GM12875 (cell line): ENCODE results near the gene PHF10.
"Not testable (repeated sequence)": the region's sequence is repeated elsewhere in the genome, so short reads cannot be mapped to it uniquely, and the experiment has no call there.

Experiments used
- H3K4me3 ChIP-seq: one replicate; pipeline ENCODE4 v1.5.1; 2011; ENCODE audit warnings: low read depth, low read length, control low read depth
- TF ChIP-seq, protein P1 (sequence below): IDR thresholded peaks from 2 replicates; pipeline ENCODE4 v1.5.1; 2011; ENCODE audit warnings: low read depth, mild to moderate bottlenecking, control low read depth, inconsistent platforms, low read length, moderate library complexity, borderline replicate concordance; ENCODE audit not compliant: insufficient read depth

Gene PHF10

DNA sequence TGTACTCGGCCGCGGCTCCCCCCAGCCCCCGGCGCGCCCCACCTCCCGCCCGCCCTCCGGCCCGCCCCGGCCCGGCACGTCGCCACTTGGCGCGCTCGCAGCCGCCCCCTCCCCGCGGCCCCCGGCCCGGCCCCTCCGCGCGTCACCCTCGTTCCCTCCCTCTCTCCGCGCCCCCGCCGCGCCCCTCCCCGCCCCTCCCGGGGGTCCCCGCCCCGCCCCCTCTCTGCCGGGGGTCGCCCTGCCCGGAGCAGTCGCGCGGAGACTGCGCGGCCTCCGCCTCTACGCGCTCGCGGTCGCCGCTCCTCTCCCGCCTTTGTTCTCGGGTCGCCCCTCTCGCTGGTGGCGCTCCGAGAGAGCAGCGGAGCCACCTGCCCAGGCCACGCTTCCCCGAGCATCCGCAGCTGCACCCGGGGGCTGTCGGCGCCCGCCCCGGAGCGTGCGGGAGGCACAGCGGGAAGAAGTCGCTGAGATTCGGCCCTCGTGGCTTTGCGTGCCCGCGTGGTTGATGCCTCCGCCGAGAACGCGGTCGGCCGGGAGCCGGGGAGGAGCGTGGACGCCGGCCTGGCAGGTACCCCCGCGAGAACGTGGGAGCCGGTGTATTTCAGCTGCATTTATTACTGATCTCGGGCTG, at the start of gene PHF10:
Gene PHF10 (minus strand): TSS at position 7 of the 631 bp plus-strand sequence. CDS start 569 bp downstream, outside the sequence.
- H3K4me3 ChIP-seq: peak within 1 kb of the TSS; percentile 50
- TF ChIP-seq, protein P1, sequence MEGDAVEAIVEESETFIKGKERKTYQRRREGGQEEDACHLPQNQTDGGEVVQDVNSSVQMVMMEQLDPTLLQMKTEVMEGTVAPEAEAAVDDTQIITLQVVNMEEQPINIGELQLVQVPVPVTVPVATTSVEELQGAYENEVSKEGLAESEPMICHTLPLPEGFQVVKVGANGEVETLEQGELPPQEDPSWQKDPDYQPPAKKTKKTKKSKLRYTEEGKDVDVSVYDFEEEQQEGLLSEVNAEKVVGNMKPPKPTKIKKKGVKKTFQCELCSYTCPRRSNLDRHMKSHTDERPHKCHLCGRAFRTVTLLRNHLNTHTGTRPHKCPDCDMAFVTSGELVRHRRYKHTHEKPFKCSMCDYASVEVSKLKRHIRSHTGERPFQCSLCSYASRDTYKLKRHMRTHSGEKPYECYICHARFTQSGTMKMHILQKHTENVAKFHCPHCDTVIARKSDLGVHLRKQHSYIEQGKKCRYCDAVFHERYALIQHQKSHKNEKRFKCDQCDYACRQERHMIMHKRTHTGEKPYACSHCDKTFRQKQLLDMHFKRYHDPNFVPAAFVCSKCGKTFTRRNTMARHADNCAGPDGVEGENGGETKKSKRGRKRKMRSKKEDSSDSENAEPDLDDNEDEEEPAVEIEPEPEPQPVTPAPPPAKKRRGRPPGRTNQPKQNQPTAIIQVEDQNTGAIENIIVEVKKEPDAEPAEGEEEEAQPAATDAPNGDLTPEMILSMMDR: no peak

DNA sequence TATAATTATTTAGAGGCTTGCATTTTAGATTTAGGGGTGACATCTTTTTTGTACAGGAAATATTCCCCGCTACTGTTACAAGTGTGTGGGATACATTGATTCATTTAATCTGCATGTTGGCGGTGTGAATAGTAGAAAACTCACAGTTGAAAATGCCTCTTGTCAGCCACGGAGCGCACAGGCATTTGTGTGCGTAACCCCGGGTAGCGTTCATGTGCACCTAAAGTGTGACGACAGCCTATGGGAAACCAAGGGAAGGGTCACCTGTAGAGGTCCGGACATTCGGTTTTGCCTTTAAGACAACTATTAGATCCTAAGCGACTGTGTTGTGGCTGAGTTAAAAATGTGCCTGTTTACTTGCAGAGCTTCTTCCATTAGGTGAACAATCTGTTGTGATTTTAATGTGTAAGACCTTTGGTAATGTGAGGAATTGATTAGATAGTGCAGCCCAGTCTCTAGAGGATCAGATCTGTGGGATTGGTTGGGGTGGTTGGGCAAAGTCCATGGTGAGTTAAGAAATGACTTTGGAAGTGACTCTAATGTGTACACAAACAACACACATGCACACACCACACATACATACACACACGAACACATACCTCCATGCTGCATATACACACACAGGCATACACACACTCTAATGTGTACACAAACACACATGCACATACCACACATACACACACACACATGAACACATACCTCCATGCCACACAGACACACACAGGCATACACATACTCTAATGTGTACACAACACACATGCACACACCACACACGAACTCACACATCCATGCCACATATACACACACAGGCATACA, 42.8 kb upstream of the PHF10 start:
- TF ChIP-seq, protein P1: no peak
- H3K4me3 ChIP-seq: no peak overlapping the region

DNA sequence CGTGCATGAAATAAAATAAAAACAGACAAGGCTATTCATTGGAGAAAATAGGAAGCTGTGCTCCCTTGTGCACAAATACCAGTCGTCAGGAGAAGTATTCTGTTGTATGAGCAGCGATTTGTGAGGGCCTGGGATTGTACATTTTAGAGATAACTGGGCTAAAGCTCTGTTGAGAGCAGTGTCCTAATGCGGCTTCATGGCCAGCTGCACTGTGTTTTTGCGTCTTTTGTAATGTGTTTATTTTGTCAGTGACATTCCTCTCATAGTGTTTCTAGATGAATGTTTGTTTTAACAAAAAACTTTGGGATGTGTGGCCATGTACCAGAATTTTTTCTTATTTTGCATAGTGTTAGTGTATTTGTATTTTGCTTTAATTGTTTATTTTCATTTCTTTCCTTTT, 41.9 kb upstream of the PHF10 start:
- H3K4me3 ChIP-seq: no peak overlapping the region
- TF ChIP-seq, protein P1: no peak

DNA sequence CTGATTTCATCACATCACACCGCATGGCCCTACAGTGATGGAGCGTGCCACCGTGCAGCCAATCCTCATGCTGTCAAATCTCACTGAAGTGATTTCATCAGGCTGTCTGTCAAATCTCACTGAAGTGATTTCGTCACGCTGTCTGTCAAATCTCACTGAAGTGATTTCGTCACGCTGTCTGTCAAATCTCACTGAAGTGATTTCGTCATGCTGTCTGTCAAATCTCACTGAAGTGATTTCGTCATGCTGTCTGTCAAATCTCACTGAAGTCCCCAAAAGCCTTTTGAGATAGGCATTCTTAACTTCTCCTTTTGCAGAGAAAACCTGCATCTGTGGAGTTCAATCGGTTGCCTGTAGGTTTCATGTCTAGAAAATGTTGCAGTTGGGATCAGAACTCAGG, 41.5 kb upstream of the PHF10 start:
- H3K4me3 ChIP-seq: not testable (repeated sequence)

DNA sequence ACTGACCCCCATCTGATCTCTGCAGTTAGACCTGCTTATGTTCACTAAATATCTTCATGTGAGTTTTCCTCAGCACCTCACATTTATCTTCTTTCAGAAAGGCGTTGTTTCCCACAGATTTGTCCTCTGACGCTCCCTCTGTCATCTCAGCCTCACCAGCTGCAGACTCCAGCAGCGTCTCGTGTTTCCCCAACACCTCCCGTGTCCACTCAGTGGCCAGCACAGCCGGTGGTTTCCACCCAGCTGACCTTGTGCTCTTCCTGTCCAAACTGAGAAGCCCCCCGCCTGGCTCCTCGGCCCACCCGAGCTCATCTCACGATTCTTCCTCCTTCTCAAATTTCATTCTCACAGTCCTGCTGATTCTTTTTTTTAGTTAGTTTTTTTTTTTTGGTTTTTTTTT, 39.6 kb upstream of the PHF10 start:
- no peak overlapping the region for H3K4me3 ChIP-seq
- TF ChIP-seq, protein P1: no peak

DNA sequence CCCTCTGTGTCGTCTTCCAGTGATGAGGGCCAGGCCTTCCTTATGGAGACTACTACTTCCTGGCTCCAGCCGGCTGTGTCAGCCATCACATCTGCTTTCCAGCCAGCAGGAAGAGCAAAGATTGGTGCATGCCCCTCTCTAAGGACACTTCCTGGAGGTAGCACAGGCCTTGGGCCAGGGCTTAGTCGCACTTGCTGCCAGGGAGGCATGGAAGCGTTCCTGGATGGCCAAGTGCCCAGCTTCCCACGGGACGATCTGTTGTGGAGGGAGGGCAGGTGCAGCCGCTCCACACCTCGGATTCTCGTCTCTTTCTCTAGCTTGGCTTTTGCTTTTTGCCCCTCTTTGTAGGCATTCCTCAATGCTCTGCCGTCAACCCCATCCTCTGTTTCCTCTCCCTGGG, 39.0 kb upstream of the PHF10 start:
- TF ChIP-seq, protein P1: no peak
- no peak overlapping the region for H3K4me3 ChIP-seq

DNA sequence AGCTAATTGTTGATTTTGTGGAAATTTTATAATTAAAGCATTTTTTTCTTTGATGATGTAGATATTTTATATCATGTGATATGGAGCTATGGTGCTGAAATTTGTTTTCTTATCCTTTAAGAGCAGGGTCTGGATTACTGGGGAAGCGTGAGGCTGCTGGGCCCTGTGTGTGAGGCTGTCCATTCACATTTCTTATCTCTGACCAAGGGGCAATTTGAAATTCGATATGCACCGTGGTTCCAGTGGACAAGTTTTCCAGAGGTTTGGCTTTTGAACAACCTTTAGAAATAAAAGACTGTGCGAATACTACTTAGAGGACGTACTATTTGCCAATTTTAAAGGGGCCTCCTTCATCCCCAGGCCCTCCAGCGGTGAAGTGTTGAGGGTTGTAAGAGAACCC, 30.9 kb upstream of the PHF10 start:
- TF ChIP-seq, protein P1: no peak
- no peak overlapping the region for H3K4me3 ChIP-seq
